Lower lobe of right lung (tissue), 2 donors: ENCODE data around the gene CELF6. TPM values are rescaled to one million over a fixed set of nuclear protein-coding genes. Genes with fewer than 3 reads are reported as not detected.
A peak's percentile ranks its signal among the peaks of the same experiment; 100 is the strongest.

Source experiments
- ATAC-seq, 2 donors: fragments of 200-7000 bp; cut with Tn5 transposase; one replicate each; pipeline ENCODE4 v1.9.1; 2020 to 2022; ENCODE audit warnings: mild to moderate bottlenecking in 2 of 2, moderate library complexity in 2 of 2
- DNase-seq: peaks from one replicate; pipeline ENCODE4 v3.0.0-alpha.2; 2020
- H3K27ac ChIP-seq: fragments of 200-600 bp; one replicate; pipeline ENCODE4 v1.8.0; 2022
- H3K27me3 ChIP-seq: fragments of 200-600 bp; one replicate; pipeline ENCODE4 v1.8.0; 2022; ENCODE audit warnings: low read depth
- H3K36me3 ChIP-seq: fragments of 200-600 bp; one replicate; pipeline ENCODE4 v1.8.0; 2022; ENCODE audit warnings: mild to moderate bottlenecking
- H3K4me1 ChIP-seq: fragments of 200-600 bp; one replicate; pipeline ENCODE4 v1.8.0; 2022
- H3K4me3 ChIP-seq: fragments of 200-600 bp; one replicate; pipeline ENCODE4 v1.8.0; 2022; ENCODE audit warnings: mild to moderate bottlenecking
- H3K9me3 ChIP-seq: fragments of 200-600 bp; one replicate; pipeline ENCODE4 v1.8.0; 2022
- CTCF ChIP-seq: fragments of 200-600 bp; IDR thresholded peaks from one replicate; pipeline ENCODE4 v1.8.0; 2022; ENCODE audit warnings: antibody characterized with exemption, mild to moderate bottlenecking
- intact Hi-C: fragments of 100-400 bp; cut with DNase I; formaldehyde crosslinking; loops from one replicate; pipeline ENCODE4 v1.11.0; 2022
- total RNA-seq: library from RNA; stranded (reverse); fragmentation: NEBNext Ultra II Directional; extraction: Animal tissue kit (Norgen Biotek cat#: 25700); gene quantifications from one replicate; pipeline ENCODE4 v1.2.1, GENCODE V29; 2021
- donor health status: DM: no; HTN: yes; CAD: no; lungs with severe emphysema.

Gene CELF6
- total RNA-seq, 1 donor from 2014 or later, result 5.7 TPM

GRCh38 chr15:72272213-72272996 lies 47.6 kb downstream of the CELF6 start, which contains the start of gene PARP6:
TSS of gene PARP6 (minus strand) at chr15:72272554. CDS start at chr15:72267477, 5,077 bp downstream.
- intact Hi-C loops, result no loop called here
- peak within 1 kb of the TSS; percentile 92 for H3K27ac ChIP-seq

GRCh38 chr15:72271895-72272212 lies 48.1 kb downstream of the CELF6 start:
- intact Hi-C loops, result no loop called here
- H3K4me1 ChIP-seq, result peaks cover 20% of the 10 kb centered on the region
- ATAC-seq, result peak in 1 of 2 donors; percentile 7
- peak overlapping the region; percentile 83 for H3K4me3 ChIP-seq
- peak overlapping the region; percentile 92 for H3K27ac ChIP-seq
- peaks cover 21% of the 10 kb centered on the region for H3K36me3 ChIP-seq
- TF ChIP-seq CTCF, result no peak
- H3K9me3 ChIP-seq, result no peaks in the 10 kb centered on the region
- no peaks in the 10 kb centered on the region for H3K27me3 ChIP-seq
- no peak for DNase-seq

More at GRCh38 chr15:72272213-72272996, 47.6 kb downstream of the CELF6 start, which contains the start of gene PARP6:
- Histone ChIP-seq H3K4me1 (peaks cover 20% of the 10 kb centered on the region), H3K9me3 (no peaks in the 10 kb centered on the region), H3K27me3 (no peaks in the 10 kb centered on the region), H3K36me3 (peaks cover 16% of the 10 kb centered on the region), H3K4me3 (peak within 1 kb of the TSS; percentile 83)
- peak; percentile 99 for DNase-seq
- peak; percentile 100 for ATAC-seq
- TF ChIP-seq CTCF, result peak; percentile 71

- Histone ChIP-seq H3K36me3 (peaks cover 27% of the 10 kb centered on the region), H3K9me3 (no peaks in the 10 kb centered on the region), H3K4me3 (peak overlapping the region; percentile 83), H3K27me3 (no peaks in the 10 kb centered on the region), H3K4me1 (peaks cover 20% of the 10 kb centered on the region), H3K27ac (no peak overlapping the region)
- DNase-seq (no peak), ATAC-seq (no peak)
- TF ChIP-seq CTCF, result no peak
- intact Hi-C loops, result no loop called here
Observed at GRCh38 chr15:72271221-72271620, 48.7 kb downstream of the CELF6 start.

- Histone ChIP-seq H3K4me1 (peaks cover 20% of the 10 kb centered on the region), H3K36me3 (peaks cover 42% of the 10 kb centered on the region), H3K27ac (no peak overlapping the region), H3K27me3 (no peaks in the 10 kb centered on the region), H3K9me3 (no peaks in the 10 kb centered on the region), H3K4me3 (no peak overlapping the region)
- ATAC-seq (no peak), DNase-seq (no peak)
- TF ChIP-seq CTCF, result no peak
- intact Hi-C loops, result loop anchor here (10.0 kb wide), 1 partner anchor 75 kb away; the partner anchor contains the start of gene GRAMD2A
Observed at GRCh38 chr15:72269739-72270138, 50.2 kb downstream of the CELF6 start.

GRCh38 chr15:72265031-72265430 lies 54.9 kb downstream of the CELF6 start:
- ATAC-seq, result no peak
- DNase-seq, result no peak
- no peak overlapping the region for H3K4me3 ChIP-seq
- no peak overlapping the region for H3K27ac ChIP-seq
- TF ChIP-seq CTCF, result no peak
- no peaks in the 10 kb centered on the region for H3K4me1 ChIP-seq
- peaks cover 89% of the 10 kb centered on the region for H3K36me3 ChIP-seq
- H3K9me3 ChIP-seq, result no peaks in the 10 kb centered on the region
- H3K27me3 ChIP-seq, result no peaks in the 10 kb centered on the region
- intact Hi-C loops, result loop anchor here (10.0 kb wide), 1 partner anchor 70 kb away; the partner anchor contains the start of gene GRAMD2A
